ENCODE measurements around the gene PLA2G4E. TPM values are rescaled to one million over a fixed set of nuclear protein-coding genes. Genes with fewer than 3 reads are reported as not detected.

The PLA2G4E gene
- polyA plus RNA-seq, 1 donor (not counting 4 experiments of a cell fraction or from before 2014, with no cell fraction given): 3.5 TPM

- dilution Hi-C loops (cut with MboI; ENCODE audit: extremely low pct_ligation_motif_present, low sequenced_read_pairs): no loop called here
- Histone ChIP-seq H4K20me1 (ENCODE audit: control insufficient read depth, extremely low read depth, insufficient read depth, low read length) (no peaks in the 10 kb centered on the region), H3K9me1 (ENCODE audit: control insufficient read depth, extremely low read depth, insufficient read depth, low read length) (no peaks in the 10 kb centered on the region), H3K4me1 (ENCODE audit: control insufficient read depth, extremely low read depth, insufficient read depth, low read length) (peaks cover 23% of the 10 kb centered on the region), H3K36me3 (ENCODE audit: control insufficient read depth in 2 of 2, extremely low read depth in 1 of 2, insufficient read depth in 2 of 2, low read length in 2 of 2) (no peaks in the 10 kb centered on the region), H3K27me3 (ENCODE audit: control insufficient read depth, extremely low read depth, insufficient read depth, low read length) (no peaks in the 10 kb centered on the region), H2AFZ (ENCODE audit: control insufficient read depth, low read length) (no peak overlapping the region), H3K9ac (ENCODE audit: control insufficient read depth, extremely low read depth, insufficient read depth, low read length) (no peak overlapping the region), H3K9me3 (ENCODE audit: control insufficient read depth, low read depth, low read length) (no peaks in the 10 kb centered on the region), H3K79me2 (ENCODE audit: control insufficient read depth, insufficient read depth, low read length) (no peaks in the 10 kb centered on the region), H3K27ac (ENCODE audit: control insufficient read depth, insufficient read depth, low read length) (peak overlapping the region; percentile 72), H3K4me2 (ENCODE audit: control insufficient read depth, extremely low read depth, insufficient read depth, low read depth, low read length) (peak overlapping the region; percentile 93), H3K4me3 (ENCODE audit: control insufficient read depth in 2 of 3, extremely low read depth in 1 of 3, insufficient read depth in 2 of 3, low read depth in 1 of 3, low read length in 3 of 3) (peak overlapping the region in 1 of 3 experiments; percentile 58)
- no peak for DNase-seq (ENCODE audit: low read depth, low spot score)
- FAIRE-seq: no peak
- TF ChIP-seq, protein P1, sequence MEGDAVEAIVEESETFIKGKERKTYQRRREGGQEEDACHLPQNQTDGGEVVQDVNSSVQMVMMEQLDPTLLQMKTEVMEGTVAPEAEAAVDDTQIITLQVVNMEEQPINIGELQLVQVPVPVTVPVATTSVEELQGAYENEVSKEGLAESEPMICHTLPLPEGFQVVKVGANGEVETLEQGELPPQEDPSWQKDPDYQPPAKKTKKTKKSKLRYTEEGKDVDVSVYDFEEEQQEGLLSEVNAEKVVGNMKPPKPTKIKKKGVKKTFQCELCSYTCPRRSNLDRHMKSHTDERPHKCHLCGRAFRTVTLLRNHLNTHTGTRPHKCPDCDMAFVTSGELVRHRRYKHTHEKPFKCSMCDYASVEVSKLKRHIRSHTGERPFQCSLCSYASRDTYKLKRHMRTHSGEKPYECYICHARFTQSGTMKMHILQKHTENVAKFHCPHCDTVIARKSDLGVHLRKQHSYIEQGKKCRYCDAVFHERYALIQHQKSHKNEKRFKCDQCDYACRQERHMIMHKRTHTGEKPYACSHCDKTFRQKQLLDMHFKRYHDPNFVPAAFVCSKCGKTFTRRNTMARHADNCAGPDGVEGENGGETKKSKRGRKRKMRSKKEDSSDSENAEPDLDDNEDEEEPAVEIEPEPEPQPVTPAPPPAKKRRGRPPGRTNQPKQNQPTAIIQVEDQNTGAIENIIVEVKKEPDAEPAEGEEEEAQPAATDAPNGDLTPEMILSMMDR (optimal IDR thresholded peaks at IDR 0.05 in 1 of 3, IDR thresholded peaks at IDR 0.05 in 1 of 3, conservative IDR thresholded peaks at IDR 0.05 in 1 of 3; ENCODE audit: extremely low read depth in 1 of 3, insufficient read depth in 2 of 3, low read length in 3 of 3): no peak
- no peak for TF ChIP-seq EZH2 (IDR thresholded peaks at IDR 0.05; ENCODE audit: low read length)
These were observed 15.5 kb upstream of the PLA2G4E start for GRCh38 chr15:42036112-42036905.

- TF ChIP-seq, protein P1 (optimal IDR thresholded peaks at IDR 0.05 in 1 of 3, IDR thresholded peaks at IDR 0.05 in 1 of 3, conservative IDR thresholded peaks at IDR 0.05 in 1 of 3; ENCODE audit: extremely low read depth in 1 of 3, insufficient read depth in 2 of 3, low read length in 3 of 3): no peak
- no peak for TF ChIP-seq EZH2 (IDR thresholded peaks at IDR 0.05; ENCODE audit: low read length)
- Histone ChIP-seq H3K4me2 (ENCODE audit: control insufficient read depth, extremely low read depth, insufficient read depth, low read depth, low read length) (peak overlapping the region; percentile 93), H2AFZ (ENCODE audit: control insufficient read depth, low read length) (peak overlapping the region; percentile 73)
These were observed 14.6 kb upstream of the PLA2G4E start for GRCh38 chr15:42035435-42035761.

More at GRCh38 chr15:42035435-42035761, 14.6 kb upstream of the PLA2G4E start:
- H3K36me3 ChIP-seq (ENCODE audit: control insufficient read depth in 2 of 2, extremely low read depth in 1 of 2, insufficient read depth in 2 of 2, low read length in 2 of 2): no peaks in the 10 kb centered on the region
- peak; percentile 98 for FAIRE-seq
- DNase-seq (ENCODE audit: low read depth, low spot score): no peak
- no peaks in the 10 kb centered on the region for H4K20me1 ChIP-seq (ENCODE audit: control insufficient read depth, extremely low read depth, insufficient read depth, low read length)
- dilution Hi-C loops (cut with MboI; ENCODE audit: extremely low pct_ligation_motif_present, low sequenced_read_pairs): no loop called here
- peak overlapping the region; percentile 72 for H3K27ac ChIP-seq (ENCODE audit: control insufficient read depth, insufficient read depth, low read length)
- H3K4me1 ChIP-seq (ENCODE audit: control insufficient read depth, extremely low read depth, insufficient read depth, low read length): peaks cover 28% of the 10 kb centered on the region
- H3K9ac ChIP-seq (ENCODE audit: control insufficient read depth, extremely low read depth, insufficient read depth, low read length): peak overlapping the region; percentile 43
- peak overlapping the region in 2 of 3 experiments; percentile 18 to 58 for H3K4me3 ChIP-seq (ENCODE audit: control insufficient read depth in 2 of 3, extremely low read depth in 1 of 3, insufficient read depth in 2 of 3, low read depth in 1 of 3, low read length in 3 of 3)
- H3K27me3 ChIP-seq (ENCODE audit: control insufficient read depth, extremely low read depth, insufficient read depth, low read length): no peaks in the 10 kb centered on the region
- no peaks in the 10 kb centered on the region for H3K9me3 ChIP-seq (ENCODE audit: control insufficient read depth, low read depth, low read length)
- no peaks in the 10 kb centered on the region for H3K9me1 ChIP-seq (ENCODE audit: control insufficient read depth, extremely low read depth, insufficient read depth, low read length)
- no peaks in the 10 kb centered on the region for H3K79me2 ChIP-seq (ENCODE audit: control insufficient read depth, insufficient read depth, low read length)

Measured in keratinocyte (primary cell).